SU-DHL-6 (cell line): ENCODE measurements around the gene KDM4F.

Source experiments
- CTCF ChIP-seq: fragments of 200-600 bp; sonication (generic); IDR thresholded peaks from one replicate; pipeline ENCODE4 v1.5.1; 2017; ENCODE audit warnings: antibody characterized with exemption, mild to moderate bottlenecking, low read length, moderate library complexity; ENCODE audit not compliant: insufficient read depth, poor library complexity, severe bottlenecking
- EZH2phosphoT487 ChIP-seq: fragments of 200-600 bp; sonication (generic), shearing (Covaris generic); conservative IDR thresholded peaks from 2 replicates; pipeline ENCODE4 v1.6.1; 2018; ENCODE audit warnings: mild to moderate bottlenecking, antibody characterized with exemption, low read length, moderate library complexity, mixed read lengths

- TF ChIP-seq CTCF, result no peak
- no peak for TF ChIP-seq EZH2phosphoT487
Measured at GRCh38 chr11:95085117-95085816, 36.0 kb downstream of the KDM4F start.
